ENCODE results near the gene AUTS2.

Gene AUTS2

GRCh38 chr7:69599955-69600709 is 1.9 kb downstream of the AUTS2 start:
- no peaks in the 10 kb centered on the region for H3K36me3 ChIP-seq (ENCODE audit: insufficient read depth, insufficient read length, low read length)
- no peaks in the 10 kb centered on the region for H3K9me3 ChIP-seq (ENCODE audit: insufficient read depth, low read length)
- TF ChIP-seq YY1 (IDR thresholded peaks at IDR 0.05; ENCODE audit: insufficient read depth, insufficient read length) (no peak), ZNF274 (IDR thresholded peaks at IDR 0.05; ENCODE audit: low read depth, low read length) (no peak), SUZ12 (IDR thresholded peaks at IDR 0.05; ENCODE audit: extremely low read depth, insufficient read depth, insufficient read length) (no peak)
- H3K27me3 ChIP-seq (ENCODE audit: insufficient read depth, insufficient read length), result peaks cover 70% of the 10 kb centered on the region
- H3K4me3 ChIP-seq (ENCODE audit: insufficient read length, low read depth), result peak overlapping the region; percentile 67
- DNase-seq (ENCODE audit: low read depth, low spot score), result no peak
- H3K4me1 ChIP-seq (ENCODE audit: insufficient read depth, insufficient read length), result peaks cover 5% of the 10 kb centered on the region
- peak overlapping the region; percentile 72 for H3K9ac ChIP-seq (ENCODE audit: insufficient read length, low read depth)

GRCh38 chr7:69600710-69601519 is 2.6 kb downstream of the AUTS2 start:
- H3K4me3 ChIP-seq (ENCODE audit: insufficient read length, low read depth), result no peak overlapping the region
- TF ChIP-seq SUZ12 (IDR thresholded peaks at IDR 0.05; ENCODE audit: extremely low read depth, insufficient read depth, insufficient read length), result no peak
- no peak for TF ChIP-seq ZNF274 (IDR thresholded peaks at IDR 0.05; ENCODE audit: low read depth, low read length)

DNA sequence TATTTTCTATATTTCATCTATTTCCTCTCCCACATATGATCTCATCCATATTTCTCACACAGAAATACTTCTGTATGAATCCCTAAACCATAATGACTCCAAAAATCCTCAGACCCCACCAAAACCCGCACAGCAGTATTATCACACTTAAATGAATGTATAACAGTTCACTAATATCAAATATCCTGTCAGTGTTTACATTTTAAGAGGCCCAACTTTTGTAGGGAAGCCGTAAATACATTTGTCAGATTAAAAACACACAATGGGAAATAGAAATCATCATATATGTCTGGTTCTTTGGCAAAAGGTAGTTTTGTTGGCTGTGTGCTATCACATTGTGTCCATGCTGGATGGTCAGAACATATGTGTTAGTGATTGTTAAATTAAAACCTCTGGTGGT is 4.2 kb downstream of the AUTS2 start:
- Histone ChIP-seq H3K4me1 (ENCODE audit: insufficient read depth, insufficient read length) (peaks cover 2% of the 10 kb centered on the region), H3K9ac (ENCODE audit: insufficient read length, low read depth) (no peak overlapping the region), H3K9me3 (ENCODE audit: insufficient read depth, low read length) (no peaks in the 10 kb centered on the region), H3K4me3 (ENCODE audit: insufficient read length, low read depth) (no peak overlapping the region), H3K27me3 (ENCODE audit: insufficient read depth, insufficient read length) (peaks cover 73% of the 10 kb centered on the region), H3K36me3 (ENCODE audit: insufficient read depth, insufficient read length, low read length) (no peaks in the 10 kb centered on the region)
- DNase-seq (ENCODE audit: low read depth, low spot score), result no peak
- TF ChIP-seq YY1 (IDR thresholded peaks at IDR 0.05; ENCODE audit: insufficient read depth, insufficient read length), result no peak
- no peak for TF ChIP-seq SUZ12 (IDR thresholded peaks at IDR 0.05; ENCODE audit: extremely low read depth, insufficient read depth, insufficient read length)
- TF ChIP-seq ZNF274 (IDR thresholded peaks at IDR 0.05; ENCODE audit: low read depth, low read length), result no peak

More at GRCh38 chr7:69600710-69601519, 2.6 kb downstream of the AUTS2 start:
- no peaks in the 10 kb centered on the region for H3K9me3 ChIP-seq (ENCODE audit: insufficient read depth, low read length)
- H3K9ac ChIP-seq (ENCODE audit: insufficient read length, low read depth), result no peak overlapping the region
- no peaks in the 10 kb centered on the region for H3K36me3 ChIP-seq (ENCODE audit: insufficient read depth, insufficient read length, low read length)
- no peak for DNase-seq (ENCODE audit: low read depth, low spot score)
- peaks cover 5% of the 10 kb centered on the region for H3K4me1 ChIP-seq (ENCODE audit: insufficient read depth, insufficient read length)
- H3K27me3 ChIP-seq (ENCODE audit: insufficient read depth, insufficient read length), result peaks cover 70% of the 10 kb centered on the region

DNA sequence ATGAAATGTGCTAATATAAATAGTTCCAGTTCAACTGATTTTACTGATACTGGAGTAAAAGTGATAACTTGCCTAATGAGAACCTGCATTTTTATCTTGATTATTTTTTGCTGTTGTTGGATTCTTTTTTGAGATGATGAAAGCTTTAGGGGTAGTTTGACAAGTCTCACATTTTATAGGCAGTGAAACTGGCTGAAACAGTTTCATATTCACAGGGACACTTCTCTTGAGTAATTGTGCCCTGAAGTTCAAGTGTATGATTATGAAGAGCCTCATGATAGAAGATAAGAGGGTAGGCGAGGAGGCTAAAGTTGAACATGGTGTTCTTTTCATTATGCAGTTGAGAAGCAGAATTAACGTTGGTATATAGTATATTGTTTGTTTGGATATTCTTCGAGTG is 5.1 kb downstream of the AUTS2 start:
- Histone ChIP-seq H3K9me3 (ENCODE audit: insufficient read depth, low read length) (no peaks in the 10 kb centered on the region), H3K27me3 (ENCODE audit: insufficient read depth, insufficient read length) (peaks cover 81% of the 10 kb centered on the region), H3K4me1 (ENCODE audit: insufficient read depth, insufficient read length) (peaks cover 2% of the 10 kb centered on the region), H3K9ac (ENCODE audit: insufficient read length, low read depth) (no peak overlapping the region), H3K36me3 (ENCODE audit: insufficient read depth, insufficient read length, low read length) (no peaks in the 10 kb centered on the region), H3K4me3 (ENCODE audit: insufficient read length, low read depth) (no peak overlapping the region)
- no peak for TF ChIP-seq SUZ12 (IDR thresholded peaks at IDR 0.05; ENCODE audit: extremely low read depth, insufficient read depth, insufficient read length)
- no peak for TF ChIP-seq ZNF274 (IDR thresholded peaks at IDR 0.05; ENCODE audit: low read depth, low read length)
- TF ChIP-seq YY1 (IDR thresholded peaks at IDR 0.05; ENCODE audit: insufficient read depth, insufficient read length), result no peak
- DNase-seq (ENCODE audit: low read depth, low spot score), result no peak

DNA sequence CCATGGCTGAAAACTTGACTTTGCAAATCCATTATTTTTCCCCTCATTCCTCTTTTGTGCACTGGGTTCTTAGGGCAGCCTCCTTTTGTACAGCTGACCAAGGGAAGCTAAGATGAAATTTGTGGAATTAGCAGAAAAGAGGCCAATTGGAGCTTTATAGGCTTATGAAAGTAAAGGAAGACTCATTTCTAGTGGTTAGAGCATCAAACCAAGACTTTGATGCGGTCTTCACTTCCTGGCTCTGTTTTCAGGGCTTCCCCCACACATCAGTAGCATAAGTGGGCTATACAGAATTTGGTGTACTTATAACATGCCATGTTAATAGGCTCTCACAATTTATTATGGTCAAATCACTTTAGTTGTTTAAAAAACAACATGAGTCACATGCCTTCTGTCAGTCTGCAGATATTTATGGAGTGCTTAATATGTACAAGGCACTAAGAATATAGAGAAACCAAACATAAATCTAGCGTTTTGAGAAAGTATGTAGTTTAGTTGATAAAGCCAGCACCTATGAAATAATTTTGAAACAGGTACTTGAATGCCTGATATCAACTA is 5.7 kb downstream of the AUTS2 start:
- no peak for TF ChIP-seq YY1 (IDR thresholded peaks at IDR 0.05; ENCODE audit: insufficient read depth, insufficient read length)
- no peak for TF ChIP-seq SUZ12 (IDR thresholded peaks at IDR 0.05; ENCODE audit: extremely low read depth, insufficient read depth, insufficient read length)
- no peak for TF ChIP-seq ZNF274 (IDR thresholded peaks at IDR 0.05; ENCODE audit: low read depth, low read length)
- Histone ChIP-seq H3K4me3 (ENCODE audit: insufficient read length, low read depth) (no peak overlapping the region), H3K4me1 (ENCODE audit: insufficient read depth, insufficient read length) (peaks cover 2% of the 10 kb centered on the region), H3K9me3 (ENCODE audit: insufficient read depth, low read length) (no peaks in the 10 kb centered on the region), H3K36me3 (ENCODE audit: insufficient read depth, insufficient read length, low read length) (no peaks in the 10 kb centered on the region), H3K9ac (ENCODE audit: insufficient read length, low read depth) (no peak overlapping the region), H3K27me3 (ENCODE audit: insufficient read depth, insufficient read length) (peaks cover 88% of the 10 kb centered on the region)
- DNase-seq (ENCODE audit: low read depth, low spot score), result no peak

DNA sequence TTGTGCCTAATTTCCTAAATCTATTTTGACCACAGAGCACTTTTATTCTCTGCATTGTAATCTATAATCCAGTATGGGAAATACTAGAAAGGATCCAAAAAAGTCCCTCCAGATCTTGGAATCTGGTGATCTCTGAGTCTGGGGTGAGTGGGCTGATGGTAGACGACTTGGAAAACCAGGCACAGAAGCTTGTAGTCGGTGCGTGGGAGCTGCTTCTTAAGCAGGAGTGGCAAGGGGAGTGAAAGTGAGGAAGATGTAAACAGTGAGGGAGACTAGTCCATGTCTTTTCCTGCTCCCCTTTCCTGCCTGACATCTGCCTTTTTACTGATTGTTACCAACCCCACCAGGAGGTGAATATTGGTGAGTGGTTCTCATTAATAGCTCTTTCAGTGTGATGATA is 6.8 kb downstream of the AUTS2 start:
- no peak for DNase-seq (ENCODE audit: low read depth, low spot score)
- no peak for TF ChIP-seq ZNF274 (IDR thresholded peaks at IDR 0.05; ENCODE audit: low read depth, low read length)
- no peak for TF ChIP-seq SUZ12 (IDR thresholded peaks at IDR 0.05; ENCODE audit: extremely low read depth, insufficient read depth, insufficient read length)
- no peak for TF ChIP-seq YY1 (IDR thresholded peaks at IDR 0.05; ENCODE audit: insufficient read depth, insufficient read length)
- Histone ChIP-seq H3K27me3 (ENCODE audit: insufficient read depth, insufficient read length) (peaks cover 96% of the 10 kb centered on the region), H3K9me3 (ENCODE audit: insufficient read depth, low read length) (no peaks in the 10 kb centered on the region), H3K4me3 (ENCODE audit: insufficient read length, low read depth) (no peak overlapping the region), H3K9ac (ENCODE audit: insufficient read length, low read depth) (no peak overlapping the region), H3K36me3 (ENCODE audit: insufficient read depth, insufficient read length, low read length) (no peaks in the 10 kb centered on the region), H3K4me1 (ENCODE audit: insufficient read depth, insufficient read length) (peaks cover 2% of the 10 kb centered on the region)

GRCh38 chr7:69605546-69605945 is 7.3 kb downstream of the AUTS2 start:
- TF ChIP-seq SUZ12 (IDR thresholded peaks at IDR 0.05; ENCODE audit: extremely low read depth, insufficient read depth, insufficient read length) (no peak), ZNF274 (IDR thresholded peaks at IDR 0.05; ENCODE audit: low read depth, low read length) (no peak), YY1 (IDR thresholded peaks at IDR 0.05; ENCODE audit: insufficient read depth, insufficient read length) (no peak)
- Histone ChIP-seq H3K4me1 (ENCODE audit: insufficient read depth, insufficient read length) (peaks cover 2% of the 10 kb centered on the region), H3K36me3 (ENCODE audit: insufficient read depth, insufficient read length, low read length) (no peaks in the 10 kb centered on the region), H3K9me3 (ENCODE audit: insufficient read depth, low read length) (no peaks in the 10 kb centered on the region), H3K4me3 (ENCODE audit: insufficient read length, low read depth) (no peak overlapping the region), H3K9ac (ENCODE audit: insufficient read length, low read depth) (no peak overlapping the region), H3K27me3 (ENCODE audit: insufficient read depth, insufficient read length) (peaks cover 96% of the 10 kb centered on the region)
- DNase-seq (ENCODE audit: low read depth, low spot score), result no peak
